ENCODE results near the gene CCDC85C. TPM values are rescaled to one million over a fixed set of nuclear protein-coding genes. Genes with fewer than 3 reads are reported as not detected.

Gene CCDC85C
- total RNA-seq, 1 donor from 2014 or later = 16.6 TPM

GRCh38 chr14:99467336-99468078, 136.5 kb downstream of the CCDC85C start:
- H4K20me1 ChIP-seq (ENCODE audit: insufficient read depth, low read length) = peaks cover 64% of the 10 kb centered on the region
- DNase-seq (ENCODE audit: low read depth) = no peak
- H2AFZ ChIP-seq (ENCODE audit: low read depth, low read length) = no peak overlapping the region
- H3K27me3 Mint-ChIP-seq (ENCODE audit: low read depth, unreplicated experiment) = no peaks in the 10 kb centered on the region
- FAIRE-seq = no peak
- TF ChIP-seq EZH2 (IDR thresholded peaks at IDR 0.05; ENCODE audit: insufficient read depth, low read length) (no peak), CTCF (IDR thresholded peaks at IDR 0.05; ENCODE audit: insufficient read depth, low read depth, low read length) (no peak)
- H3K9me3 Mint-ChIP-seq (ENCODE audit: unreplicated experiment) = no peaks in the 10 kb centered on the region
- H3K27ac Mint-ChIP-seq (ENCODE audit: unreplicated experiment) = no peak overlapping the region
- H3K4me2 ChIP-seq (ENCODE audit: low read length) = no peak overlapping the region
- no peaks in the 10 kb centered on the region for H3K4me1 ChIP-seq (ENCODE audit: insufficient read depth, low read length)
- peaks cover 71% of the 10 kb centered on the region for H3K79me2 ChIP-seq (ENCODE audit: insufficient read depth, low read length)
- no peak overlapping the region for H3K27ac ChIP-seq (ENCODE audit: low read depth, low read length)
- no peaks in the 10 kb centered on the region for H3K9me3 ChIP-seq (ENCODE audit: insufficient read depth, low read depth, low read length)
- H3K4me1 Mint-ChIP-seq (ENCODE audit: low read depth, unreplicated experiment) = peaks cover 24% of the 10 kb centered on the region
- H3K36me3 ChIP-seq (ENCODE audit: insufficient read depth, low read length) = peaks cover 4% of the 10 kb centered on the region
- H3K4me3 ChIP-seq (ENCODE audit: insufficient read depth, low read depth, low read length) = no peak overlapping the region
- no peak overlapping the region for H3K9ac ChIP-seq (ENCODE audit: low read length)
- no peaks in the 10 kb centered on the region for H3K27me3 ChIP-seq (ENCODE audit: insufficient read depth, low read length)
- H3K4me3 Mint-ChIP-seq (ENCODE audit: unreplicated experiment) = no peak overlapping the region
- H3K36me3 Mint-ChIP-seq (ENCODE audit: low read depth, unreplicated experiment) = peaks cover 13% of the 10 kb centered on the region

GRCh38 chr14:99466758-99467157, 137.2 kb downstream of the CCDC85C start:
- FAIRE-seq = no peak
- no peak overlapping the region for H3K27ac ChIP-seq (ENCODE audit: low read depth, low read length)

More at GRCh38 chr14:99466758-99467157, 137.2 kb downstream of the CCDC85C start:
- H3K36me3 Mint-ChIP-seq (ENCODE audit: low read depth, unreplicated experiment) = peaks cover 18% of the 10 kb centered on the region
- no peaks in the 10 kb centered on the region for H3K9me3 Mint-ChIP-seq (ENCODE audit: unreplicated experiment)
- peaks cover 59% of the 10 kb centered on the region for H4K20me1 ChIP-seq (ENCODE audit: insufficient read depth, low read length)
- H2AFZ ChIP-seq (ENCODE audit: low read depth, low read length) = no peak overlapping the region
- H3K4me2 ChIP-seq (ENCODE audit: low read length) = no peak overlapping the region
- no peak for TF ChIP-seq CTCF (IDR thresholded peaks at IDR 0.05; ENCODE audit: insufficient read depth, low read depth, low read length)
- TF ChIP-seq EZH2 (IDR thresholded peaks at IDR 0.05; ENCODE audit: insufficient read depth, low read length) = no peak
- no peaks in the 10 kb centered on the region for H3K4me1 ChIP-seq (ENCODE audit: insufficient read depth, low read length)
- no peaks in the 10 kb centered on the region for H3K27me3 Mint-ChIP-seq (ENCODE audit: low read depth, unreplicated experiment)
- H3K9ac ChIP-seq (ENCODE audit: low read length) = no peak overlapping the region
- no peaks in the 10 kb centered on the region for H3K27me3 ChIP-seq (ENCODE audit: insufficient read depth, low read length)
- H3K9me3 ChIP-seq (ENCODE audit: insufficient read depth, low read depth, low read length) = no peaks in the 10 kb centered on the region
- H3K4me1 Mint-ChIP-seq (ENCODE audit: low read depth, unreplicated experiment) = peaks cover 30% of the 10 kb centered on the region
- H3K36me3 ChIP-seq (ENCODE audit: insufficient read depth, low read length) = peaks cover 7% of the 10 kb centered on the region
- DNase-seq (ENCODE audit: low read depth) = no peak
- peaks cover 64% of the 10 kb centered on the region for H3K79me2 ChIP-seq (ENCODE audit: insufficient read depth, low read length)
- H3K4me3 ChIP-seq (ENCODE audit: insufficient read depth, low read depth, low read length) = no peak overlapping the region
- no peak overlapping the region for H3K4me3 Mint-ChIP-seq (ENCODE audit: unreplicated experiment)
- H3K27ac Mint-ChIP-seq (ENCODE audit: unreplicated experiment) = no peak overlapping the region
